ENCODE results near the gene ASB8. TPM values are rescaled to one million over a fixed set of nuclear protein-coding genes. Genes with fewer than 3 reads are reported as not detected.

ASB8 gene
- total and polyA plus RNA-seq, 9 of the 15 experiments (the other 6 are each of a cell fraction or from before 2014, with no cell fraction given): 13.3 to 29.0 (median 19.6) TPM

- TF ChIP-seq ATF3 (IDR thresholded peaks at IDR 0.05) (0 out of 2 replicates have a peak, but pooled peaks have one; percentile 8), ATF3 (CRISPR knock-in tag; conservative IDR thresholded peaks at IDR 0.05) (no peak; the same call in 1 of the 2 replicates), SAP30 (IDR thresholded peaks at IDR 0.05; ENCODE audit: borderline replicate concordance, insufficient read depth, low read depth, low read length, poor library complexity, severe bottlenecking) (peak; percentile 65), ZSCAN29 (IDR thresholded peaks at IDR 0.05) (no peak), ZNF551 (CRISPR knock-in tag; IDR thresholded peaks at IDR 0.05) (no peak), CREB3 (tag; conservative IDR thresholded peaks at IDR 0.05; ENCODE audit: low read depth) (no peak; the same call in 1 of the 2 replicates), RBM14 (IDR thresholded peaks at IDR 0.05; ENCODE audit: borderline replicate concordance, insufficient read depth, low read depth, low read length) (0 out of 2 replicates have a peak, but pooled peaks have one; percentile 36), ZNF354B (CRISPR knock-in tag; IDR thresholded peaks at IDR 0.05) (no peak), ZBED1 (IDR thresholded peaks at IDR 0.05) (no peak), SAFB (IDR thresholded peaks at IDR 0.05; ENCODE audit: borderline replicate concordance, low read depth, low read length) (no peak), TAF9B (IDR thresholded peaks at IDR 0.05; ENCODE audit: partially characterized antibody) (peak; percentile 90), PCBP1 (IDR thresholded peaks at IDR 0.05; ENCODE audit: low read depth, low read length, poor library complexity, severe bottlenecking) (no peak), ILK (tag; IDR thresholded peaks at IDR 0.05; ENCODE audit: borderline replicate concordance, low read depth) (no peak), ZNF280B (CRISPR knock-in tag; IDR thresholded peaks at IDR 0.05) (no peak), KLF1 (tag; IDR thresholded peaks at IDR 0.05) (peak; percentile 78; the same call in 1 of the 2 replicates), SRSF3 (IDR thresholded peaks at IDR 0.05; ENCODE audit: insufficient read depth, low read length) (no peak), GMEB1 (CRISPR knock-in tag; IDR thresholded peaks at IDR 0.05) (peak; percentile 41; the same call in 1 of the 2 replicates), HBP1 (CRISPR knock-in tag; IDR thresholded peaks at IDR 0.05) (no peak), CBX8 (IDR thresholded peaks at IDR 0.05; ENCODE audit: borderline replicate concordance, extremely low read depth, low read depth, low read length, poor library complexity, severe bottlenecking) (no peak), CBFB (CRISPR knock-in tag; IDR thresholded peaks at IDR 0.05) (no peak)
Measured at GRCh38 chr12:48105867-48106680, 51.2 kb downstream of the ASB8 start, which contains the start of gene SENP1 (continued).
